Thoracic aorta (tissue), 2 donors: ENCODE results near the gene CCNQ. TPM values are rescaled to one million over a fixed set of nuclear protein-coding genes. Genes with fewer than 3 reads are reported as not detected.

ENCODE experiments used
- ATAC-seq: fragments of 150-250 bp; one replicate; pipeline ENCODE4 v1.8.0; 2017; ENCODE audit warnings: low read depth; ENCODE audit not compliant: insufficient number of reproducible peaks, low FRiP score
- DNase-seq: peaks from one replicate; pipeline ENCODE4 v3.0.0-alpha.2; 2020; ENCODE audit warnings: low spot score
- H3K27ac ChIP-seq, 2 donors: fragments of 200-600 bp; sonication (generic); 1 replicate in 1 of 2; 2 replicates in 1 of 2; pipeline ENCODE4 v1.5.1; 2016; ENCODE audit warnings: mild to moderate bottlenecking in 2 of 2, moderate library complexity in 2 of 2
- H3K27me3 ChIP-seq: fragments of 200-600 bp; sonication (generic); replicated peaks from 2 replicates; pipeline ENCODE4 v1.6.0; 2016; ENCODE audit warnings: mild to moderate bottlenecking; ENCODE audit not compliant: insufficient read depth
- H3K36me3 ChIP-seq: fragments of 200-600 bp; sonication (generic); one replicate; pipeline ENCODE4 v1.5.1; 2016
- H3K4me1 ChIP-seq, 2 donors: fragments of 200-600 bp; sonication (generic); 1 replicate in 1 of 2; 2 replicates in 1 of 2; pipeline versions ENCODE4 v1.5.1 to v1.6.0; 2016; ENCODE audit warnings: low read depth in 2 of 2, mild to moderate bottlenecking in 1 of 2; ENCODE audit not compliant: control insufficient read depth in 1 of 2
- H3K4me3 ChIP-seq: fragments of 200-600 bp; sonication (generic); 2 replicates; pipeline ENCODE4 v1.5.1; 2016; ENCODE audit warnings: mild to moderate bottlenecking
- H3K9me3 ChIP-seq: fragments of 200-600 bp; sonication (generic); 2 replicates; pipeline ENCODE4 v1.5.1; 2016
- total RNA-seq, 2 donors: library from RNA; depleted of rRNA; stranded (reverse); fragments of >200 nt; gene quantifications; one replicate each; pipeline versions ENCODE4 v1.1.0 to v1.2.3, GENCODE V29; 2016
- TF ChIP-seq, protein P1 (sequence below): fragments of 200-600 bp; sonication (generic); IDR thresholded peaks from one replicate; pipeline ENCODE4 v1.5.1; 2019; ENCODE audit warnings: antibody characterized with exemption

The CCNQ gene
- total RNA-seq, 2 donors from 2014 or later: 27.2 to 36.3 TPM

- Histone ChIP-seq H3K4me3 (no peak overlapping the region), H3K4me1 (no peaks in the 10 kb centered on the region), H3K27ac (no peak overlapping the region), H3K27me3 (no peaks in the 10 kb centered on the region), H3K36me3 (no peaks in the 10 kb centered on the region), H3K9me3 (no peaks in the 10 kb centered on the region)
- ATAC-seq (no peak), DNase-seq (no peak)
- TF ChIP-seq, protein P1, sequence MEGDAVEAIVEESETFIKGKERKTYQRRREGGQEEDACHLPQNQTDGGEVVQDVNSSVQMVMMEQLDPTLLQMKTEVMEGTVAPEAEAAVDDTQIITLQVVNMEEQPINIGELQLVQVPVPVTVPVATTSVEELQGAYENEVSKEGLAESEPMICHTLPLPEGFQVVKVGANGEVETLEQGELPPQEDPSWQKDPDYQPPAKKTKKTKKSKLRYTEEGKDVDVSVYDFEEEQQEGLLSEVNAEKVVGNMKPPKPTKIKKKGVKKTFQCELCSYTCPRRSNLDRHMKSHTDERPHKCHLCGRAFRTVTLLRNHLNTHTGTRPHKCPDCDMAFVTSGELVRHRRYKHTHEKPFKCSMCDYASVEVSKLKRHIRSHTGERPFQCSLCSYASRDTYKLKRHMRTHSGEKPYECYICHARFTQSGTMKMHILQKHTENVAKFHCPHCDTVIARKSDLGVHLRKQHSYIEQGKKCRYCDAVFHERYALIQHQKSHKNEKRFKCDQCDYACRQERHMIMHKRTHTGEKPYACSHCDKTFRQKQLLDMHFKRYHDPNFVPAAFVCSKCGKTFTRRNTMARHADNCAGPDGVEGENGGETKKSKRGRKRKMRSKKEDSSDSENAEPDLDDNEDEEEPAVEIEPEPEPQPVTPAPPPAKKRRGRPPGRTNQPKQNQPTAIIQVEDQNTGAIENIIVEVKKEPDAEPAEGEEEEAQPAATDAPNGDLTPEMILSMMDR: no peak
Observed at GRCh38 chrX:153576239-153576870, 22.6 kb downstream of the CCNQ start.

DNA sequence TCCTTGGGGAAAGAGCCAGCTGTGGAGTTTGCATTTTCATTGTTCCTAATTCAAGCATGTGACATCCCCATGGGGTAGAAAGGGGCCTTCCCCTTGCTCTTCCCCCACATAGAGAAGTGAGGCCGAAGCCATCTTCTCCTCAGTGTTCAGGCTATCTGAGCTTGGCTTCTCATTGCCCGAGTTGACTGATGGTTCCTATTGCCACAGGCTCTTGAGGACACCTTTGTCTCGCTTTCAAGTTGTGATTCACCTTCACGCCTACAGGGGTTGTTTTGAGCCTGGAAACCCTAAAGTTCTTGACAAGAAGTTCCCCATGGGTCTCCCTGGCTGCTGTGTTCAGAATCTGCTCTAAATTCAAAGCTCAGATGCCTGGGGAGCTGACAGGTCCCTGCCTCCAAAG, 25.0 kb downstream of the CCNQ start:
- DNase-seq: no peak
- Histone ChIP-seq H3K36me3 (no peaks in the 10 kb centered on the region), H3K9me3 (no peaks in the 10 kb centered on the region), H3K4me1 (no peaks in the 10 kb centered on the region), H3K4me3 (no peak overlapping the region), H3K27me3 (no peaks in the 10 kb centered on the region), H3K27ac (no peak overlapping the region)
- TF ChIP-seq, protein P1: no peak
- ATAC-seq: no peak

DNA sequence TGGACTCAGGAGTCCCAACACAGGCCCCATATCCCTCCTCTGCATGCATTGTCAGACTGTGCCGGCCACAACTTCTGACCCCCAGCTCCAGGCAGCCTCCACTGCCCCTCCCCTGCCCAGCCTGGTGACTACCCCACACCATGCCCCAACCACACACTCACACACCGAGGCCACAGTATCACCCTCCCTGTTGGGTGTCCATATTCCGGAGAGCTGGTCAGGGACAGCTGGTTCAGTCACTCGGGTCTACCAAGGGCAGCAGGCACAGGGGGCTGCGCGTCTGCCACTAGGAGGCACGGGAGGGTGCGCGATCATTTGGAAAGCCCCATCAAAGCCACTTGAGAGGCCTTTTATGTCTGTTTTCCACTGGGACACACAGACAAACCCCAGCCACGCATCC, 26.3 kb downstream of the CCNQ start:
- Histone ChIP-seq H3K4me1 (no peaks in the 10 kb centered on the region), H3K36me3 (no peaks in the 10 kb centered on the region), H3K27ac (no peak overlapping the region), H3K4me3 (no peak overlapping the region), H3K9me3 (no peaks in the 10 kb centered on the region), H3K27me3 (no peaks in the 10 kb centered on the region)
- ATAC-seq (no peak), DNase-seq (no peak)
- TF ChIP-seq, protein P1: no peak

GRCh38 chrX:153571534-153571908, 27.4 kb downstream of the CCNQ start:
- no peak for DNase-seq
- no peaks in the 10 kb centered on the region for H3K9me3 ChIP-seq
- TF ChIP-seq, protein P1: no peak
- ATAC-seq: no peak
- H3K27ac ChIP-seq: no peak overlapping the region
- H3K4me3 ChIP-seq: no peak overlapping the region
- no peaks in the 10 kb centered on the region for H3K4me1 ChIP-seq
- H3K27me3 ChIP-seq: no peaks in the 10 kb centered on the region
- H3K36me3 ChIP-seq: no peaks in the 10 kb centered on the region

- no peaks in the 10 kb centered on the region for H3K27me3 ChIP-seq
Observed at GRCh38 chrX:153569475-153569874, 29.5 kb downstream of the CCNQ start.

More at GRCh38 chrX:153569475-153569874, 29.5 kb downstream of the CCNQ start:
- no peaks in the 10 kb centered on the region for H3K9me3 ChIP-seq
- no peak overlapping the region for H3K4me3 ChIP-seq
- TF ChIP-seq, protein P1: no peak
- no peaks in the 10 kb centered on the region for H3K4me1 ChIP-seq
- no peak for DNase-seq
- ATAC-seq: no peak
- no peak overlapping the region for H3K27ac ChIP-seq
- no peaks in the 10 kb centered on the region for H3K36me3 ChIP-seq
